ENCODE data around the gene TRIP10.
"Not testable (repeated sequence)": the region's sequence is repeated elsewhere in the genome, so short reads cannot be mapped to it uniquely, and the experiment has no call there.

Gene TRIP10

DNA sequence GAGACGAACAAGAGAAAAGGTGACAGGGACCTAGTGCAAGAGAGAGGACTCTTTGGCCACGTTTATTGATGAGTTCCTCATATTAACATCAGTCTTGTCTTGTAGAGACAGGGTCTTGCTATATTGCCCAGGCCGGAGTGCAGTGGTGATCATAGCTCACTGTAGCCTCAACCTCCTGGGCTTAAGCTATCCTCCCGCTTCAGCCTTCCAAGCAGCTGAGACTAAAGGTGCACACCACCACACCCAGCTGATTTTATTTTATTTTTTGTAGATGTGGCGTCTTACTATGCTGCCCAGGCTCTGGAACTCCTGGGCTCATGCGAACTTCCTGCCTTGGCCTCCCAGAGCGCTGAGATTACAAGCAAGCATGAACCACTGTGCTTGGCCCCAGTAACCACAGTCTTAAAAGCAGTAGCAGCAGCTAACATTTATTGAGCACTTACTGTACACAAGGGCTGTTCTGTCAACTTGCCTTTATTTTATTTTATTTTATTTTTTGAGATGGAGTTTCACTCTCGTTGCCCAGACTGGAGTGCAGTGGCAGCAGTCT, 28.8 kb downstream of the TRIP10 start:
- H3K27ac ChIP-seq: no peak overlapping the region
- TF ChIP-seq, protein P1, sequence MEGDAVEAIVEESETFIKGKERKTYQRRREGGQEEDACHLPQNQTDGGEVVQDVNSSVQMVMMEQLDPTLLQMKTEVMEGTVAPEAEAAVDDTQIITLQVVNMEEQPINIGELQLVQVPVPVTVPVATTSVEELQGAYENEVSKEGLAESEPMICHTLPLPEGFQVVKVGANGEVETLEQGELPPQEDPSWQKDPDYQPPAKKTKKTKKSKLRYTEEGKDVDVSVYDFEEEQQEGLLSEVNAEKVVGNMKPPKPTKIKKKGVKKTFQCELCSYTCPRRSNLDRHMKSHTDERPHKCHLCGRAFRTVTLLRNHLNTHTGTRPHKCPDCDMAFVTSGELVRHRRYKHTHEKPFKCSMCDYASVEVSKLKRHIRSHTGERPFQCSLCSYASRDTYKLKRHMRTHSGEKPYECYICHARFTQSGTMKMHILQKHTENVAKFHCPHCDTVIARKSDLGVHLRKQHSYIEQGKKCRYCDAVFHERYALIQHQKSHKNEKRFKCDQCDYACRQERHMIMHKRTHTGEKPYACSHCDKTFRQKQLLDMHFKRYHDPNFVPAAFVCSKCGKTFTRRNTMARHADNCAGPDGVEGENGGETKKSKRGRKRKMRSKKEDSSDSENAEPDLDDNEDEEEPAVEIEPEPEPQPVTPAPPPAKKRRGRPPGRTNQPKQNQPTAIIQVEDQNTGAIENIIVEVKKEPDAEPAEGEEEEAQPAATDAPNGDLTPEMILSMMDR (conservative IDR thresholded peaks at IDR 0.05): no peak

DNA sequence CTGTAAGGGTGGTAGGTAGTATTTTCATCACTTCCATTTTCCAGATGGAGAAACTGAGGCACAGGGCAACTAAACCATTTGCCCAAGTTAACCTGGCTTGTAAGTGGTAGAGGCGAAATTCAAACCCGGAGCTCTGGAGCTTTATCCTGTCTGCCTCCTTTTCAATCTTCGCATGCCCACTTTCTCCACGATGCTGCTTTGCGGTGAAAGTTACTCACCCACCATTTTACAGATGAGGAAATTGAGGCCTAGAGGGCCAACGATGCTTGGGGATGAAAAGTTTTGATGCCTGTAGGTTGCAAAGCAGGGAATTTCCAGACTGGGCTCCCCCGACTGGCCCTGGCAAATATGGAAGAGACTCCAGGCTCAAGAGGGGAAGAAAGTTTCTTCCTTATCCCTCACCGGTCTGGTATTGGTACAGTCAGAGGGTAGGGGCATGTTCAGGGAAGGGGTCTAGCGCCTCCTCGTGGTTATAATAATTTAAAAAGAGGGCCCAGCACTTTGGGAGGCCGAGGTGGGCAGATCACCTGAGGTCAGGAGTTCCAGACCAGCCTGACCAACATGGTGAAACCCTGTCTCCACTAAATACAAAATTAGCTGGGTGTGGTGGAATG, 29.6 kb downstream of the TRIP10 start:
- H3K27ac ChIP-seq: no peak overlapping the region
- TF ChIP-seq, protein P1 (conservative IDR thresholded peaks at IDR 0.05): no peak

DNA sequence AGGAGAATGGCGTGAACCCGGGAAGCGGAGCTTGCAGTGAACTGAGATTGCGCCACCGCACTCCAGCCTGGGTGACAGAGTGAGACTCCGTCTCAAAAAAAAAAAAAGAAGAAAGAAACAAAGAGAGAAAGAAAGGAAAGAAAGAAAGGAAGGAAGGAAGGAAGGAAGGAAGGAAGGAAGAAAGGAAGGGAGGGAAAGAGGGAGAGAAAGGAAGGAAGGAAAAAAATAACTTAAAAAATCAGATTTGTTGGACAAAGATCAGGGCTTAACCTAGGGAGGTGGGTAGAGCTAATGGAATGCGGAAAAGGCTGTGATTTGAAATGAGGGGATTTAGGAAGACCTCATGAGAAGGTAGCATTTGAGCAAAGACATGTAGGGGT, 32.2 kb downstream of the TRIP10 start:
- H3K27ac ChIP-seq: not testable (repeated sequence)

DNA sequence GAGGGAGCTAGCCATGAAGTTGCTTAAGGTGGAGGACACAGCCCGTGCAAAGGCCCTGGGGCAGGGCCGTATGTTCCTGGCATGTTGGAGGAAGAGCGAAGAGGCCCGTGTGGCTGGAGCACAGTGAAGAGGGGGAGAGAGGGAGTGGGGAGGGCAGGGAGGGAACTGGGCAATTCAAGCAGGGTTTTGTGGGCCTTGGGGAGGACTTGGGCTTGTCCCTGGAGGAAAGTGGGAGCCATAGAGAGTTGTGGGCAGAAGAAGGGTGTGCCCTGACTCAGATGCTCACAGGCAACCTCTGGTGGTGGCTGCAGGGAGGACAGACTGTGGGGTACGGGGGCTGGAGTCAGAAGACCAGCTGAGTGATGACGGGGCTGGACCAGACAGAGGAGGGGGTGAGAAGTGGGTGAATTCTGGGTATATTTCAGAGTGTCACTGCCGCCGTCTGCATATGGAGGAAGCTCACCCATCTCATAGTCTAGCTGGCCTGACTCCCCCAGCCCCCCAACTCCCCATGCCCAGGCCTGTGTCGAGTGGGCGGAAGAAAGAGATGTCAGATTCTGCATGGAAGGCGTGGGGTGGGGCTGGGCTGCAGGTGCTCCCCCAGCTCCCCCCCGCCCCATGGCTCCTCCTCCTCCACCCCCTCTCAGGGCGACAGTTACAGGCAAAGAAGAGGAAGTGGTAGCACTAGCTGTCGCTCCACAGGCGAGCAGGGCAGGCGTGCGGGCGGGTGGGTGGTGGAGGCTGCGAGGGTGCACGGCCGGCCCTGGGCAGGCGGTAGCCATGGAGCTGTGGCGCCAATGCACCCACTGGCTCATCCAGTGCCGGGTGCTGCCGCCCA, 32.8 kb downstream of the TRIP10 start, which contains the start of gene VAV1:
Gene VAV1 (plus strand): TSS at position 681 of the 838 bp plus-strand sequence. CDS start 100 bp downstream, at position 781.
- TF ChIP-seq, protein P1 (conservative IDR thresholded peaks at IDR 0.05): no peak
- H3K27ac ChIP-seq: no peak within 1 kb of the TSS

DNA sequence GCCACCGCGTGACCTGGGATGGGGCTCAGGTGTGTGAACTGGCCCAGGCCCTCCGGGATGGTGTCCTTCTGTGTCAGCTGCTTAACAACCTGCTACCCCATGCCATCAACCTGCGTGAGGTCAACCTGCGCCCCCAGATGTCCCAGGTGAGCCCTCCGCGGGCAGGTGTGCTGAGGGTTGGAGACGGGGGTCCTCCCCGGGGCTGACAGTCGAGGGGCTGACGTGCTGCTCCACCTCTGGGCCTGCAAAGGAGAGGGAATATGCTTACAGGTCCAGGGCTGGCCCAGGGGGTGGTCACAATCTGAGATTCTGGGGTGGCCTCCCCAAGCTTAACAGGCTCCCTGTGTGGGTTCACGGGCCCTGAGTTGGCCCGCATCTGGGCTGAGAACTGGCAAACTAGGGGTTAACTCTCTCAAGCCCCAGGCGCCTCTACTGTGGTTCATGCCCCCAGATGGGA, 33.4 kb downstream of the TRIP10 start:
- TF ChIP-seq, protein P1 (conservative IDR thresholded peaks at IDR 0.05): no peak
- no peak overlapping the region for H3K27ac ChIP-seq

DNA sequence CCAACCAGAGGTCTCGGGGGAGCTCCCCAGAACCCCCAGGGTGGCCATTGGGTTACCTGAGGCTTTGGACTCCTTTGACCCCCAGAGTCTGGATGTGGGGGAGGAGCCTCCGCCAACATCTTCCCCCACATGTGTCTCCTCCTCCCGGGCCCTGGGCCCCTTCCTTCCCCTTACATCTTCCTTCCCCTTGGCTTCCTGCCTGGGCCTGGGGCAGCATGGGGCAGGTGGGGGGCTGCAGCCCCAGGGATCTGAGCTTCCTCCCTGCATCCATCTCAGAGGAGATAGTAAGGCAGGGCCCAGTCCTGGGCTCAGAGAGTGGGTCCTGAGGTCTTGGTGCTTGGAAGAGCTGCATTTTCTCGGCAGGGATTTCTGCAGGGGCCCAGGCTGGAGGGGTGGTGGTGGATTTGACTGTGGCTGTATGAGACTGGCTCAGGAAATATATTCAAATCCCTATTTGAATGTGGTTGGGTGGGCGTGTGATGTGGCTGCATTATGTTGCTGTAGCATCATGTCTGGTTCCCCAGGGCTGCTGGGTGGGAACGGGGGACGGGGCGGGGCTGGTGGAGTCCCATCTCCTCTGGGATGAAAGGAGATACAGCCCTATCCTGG, 33.9 kb downstream of the TRIP10 start:
- no peak overlapping the region for H3K27ac ChIP-seq
- TF ChIP-seq, protein P1 (conservative IDR thresholded peaks at IDR 0.05): no peak

DNA sequence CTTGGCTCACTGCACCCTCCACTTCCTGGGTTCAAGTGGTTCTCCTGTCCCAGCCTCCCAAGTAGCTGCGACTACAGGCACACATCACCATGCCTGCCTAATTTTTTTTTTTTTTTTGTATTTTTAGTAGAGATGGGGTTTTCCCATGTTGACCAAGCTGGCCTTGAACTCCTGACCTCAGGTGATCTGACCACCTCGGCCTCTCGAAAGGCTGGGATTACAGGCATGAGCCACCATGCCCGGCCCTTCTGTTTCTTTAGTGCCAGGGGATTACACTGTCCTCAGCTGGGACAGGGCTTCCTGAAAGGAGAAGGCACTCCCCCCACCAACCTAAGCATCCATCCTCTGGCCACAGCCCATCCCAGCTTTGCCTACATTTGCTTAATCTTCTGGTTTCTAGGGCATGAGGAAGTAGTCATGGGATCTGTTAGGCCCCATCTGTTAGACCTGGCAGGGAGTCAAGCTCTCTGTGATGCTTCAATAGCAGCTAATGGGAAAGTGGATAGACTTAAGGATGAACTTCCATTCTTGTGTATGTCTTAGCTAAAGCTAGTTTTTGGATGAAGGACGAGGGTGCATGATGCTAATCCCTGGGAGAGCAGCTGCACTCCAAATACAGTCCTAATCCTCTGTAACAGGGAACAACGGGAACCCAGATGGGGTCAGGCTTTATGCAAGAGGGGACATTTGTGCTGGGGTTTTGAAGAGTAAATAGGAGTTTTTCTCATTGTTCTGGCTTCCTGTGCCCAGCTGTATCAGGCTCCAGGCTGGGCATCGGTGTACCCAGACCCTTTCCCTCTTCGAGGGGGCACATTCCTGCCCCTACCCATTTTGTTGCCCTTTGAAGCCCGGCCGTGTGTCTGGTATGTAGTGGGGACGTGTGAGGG, 35.6 kb downstream of the TRIP10 start:
- no peak overlapping the region for H3K27ac ChIP-seq

DNA sequence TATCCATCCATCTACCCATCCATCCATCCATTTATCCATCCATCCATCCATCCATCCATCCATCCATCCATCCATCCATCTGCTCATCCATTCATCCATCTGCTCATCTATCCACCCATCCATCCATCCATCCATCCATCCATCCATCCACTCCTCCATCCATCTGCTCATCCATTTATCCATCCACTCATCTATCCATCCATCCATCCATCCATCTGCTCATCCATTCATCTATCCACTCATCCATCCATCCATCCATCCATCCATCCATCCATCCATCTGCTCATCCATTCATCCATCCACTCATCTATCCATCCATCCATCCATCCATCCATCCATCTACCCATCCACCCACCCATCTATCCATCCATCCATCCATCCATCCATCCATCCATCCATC, 36.6 kb downstream of the TRIP10 start:
- H3K27ac ChIP-seq: not testable (repeated sequence)

More for the DNA sequence above, 35.6 kb downstream of the TRIP10 start:
- TF ChIP-seq, protein P1 (conservative IDR thresholded peaks at IDR 0.05): no peak
